ENCODE results near the gene TADA3. TPM values are rescaled to one million over a fixed set of nuclear protein-coding genes. Genes with fewer than 3 reads are reported as not detected.
A peak's percentile ranks its signal among the peaks of the same experiment; 100 is the strongest.

The TADA3 gene
- total and polyA plus RNA-seq, 2 of the 4 experiments (the other 2 are of a cell fraction): 68.0 to 83.0 TPM

DNA sequence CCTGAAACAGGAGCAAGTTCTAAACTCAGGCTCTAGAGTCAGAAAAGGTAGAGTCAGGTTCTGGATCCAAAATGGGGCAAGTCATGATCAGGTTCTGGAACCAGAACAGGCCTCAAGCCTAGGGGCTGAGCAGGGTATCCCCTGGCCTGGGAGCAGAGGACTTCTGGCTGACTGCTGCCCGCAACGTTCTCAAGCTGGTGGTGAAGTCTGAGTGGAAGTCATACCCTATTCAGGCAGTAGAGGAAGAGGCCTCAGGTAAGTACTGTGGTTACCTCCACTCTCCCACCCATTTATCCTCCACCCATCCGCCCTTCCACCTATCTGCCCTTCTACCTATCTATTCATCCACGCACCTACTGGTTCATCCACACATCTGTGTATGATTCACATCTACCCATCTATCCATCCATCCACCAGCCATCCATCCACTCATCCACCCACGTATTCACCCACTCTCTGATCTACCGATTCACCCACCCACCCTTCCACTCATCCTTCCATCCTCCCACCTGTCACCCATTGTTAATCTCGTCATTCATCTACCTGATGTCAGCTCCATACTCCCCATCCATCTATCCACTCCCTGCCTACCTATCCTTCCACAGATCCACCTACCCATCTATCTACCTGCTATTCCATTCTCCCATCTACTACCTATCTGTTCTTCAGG is 26.5 kb upstream of the TADA3 start:
- BruUV-seq (replicated peaks): no TSS peak
- DNase-seq (no peak), ATAC-seq (ENCODE audit: low read depth) (no peak)
- Histone ChIP-seq H3K27ac (ENCODE audit: insufficient read depth, low read length) (no peak overlapping the region), H2BK15ac (ENCODE audit: low read depth, low read length) (no peak overlapping the region), H2BK20ac (ENCODE audit: low read depth, low read length) (no peak overlapping the region), H3K14ac (replicated peaks; ENCODE audit: low read depth, low read length) (no peak overlapping the region), H2AFZ (replicated peaks; ENCODE audit: low read length, poor library complexity) (no peak overlapping the region), H3K9me1 (ENCODE audit: insufficient read depth, low read length) (peaks cover 11% of the 10 kb centered on the region), H2AK5ac (ENCODE audit: low read depth, low read length) (no peak overlapping the region), H4K20me1 (ENCODE audit: insufficient read depth, low read length) (no peaks in the 10 kb centered on the region; the same call in 1 of the 2 replicates), H4K8ac (ENCODE audit: low read depth in 2 of 2, low read length in 2 of 2) (no peak overlapping the region), H2BK120ac (ENCODE audit: low read depth, low read length) (no peak overlapping the region), H3K23ac (ENCODE audit: low read depth, low read length) (no peak overlapping the region), H3K4me3 (ENCODE audit: insufficient read depth, low read depth, low read length) (no peak overlapping the region), H3K18ac (ENCODE audit: low read depth, low read length) (no peak overlapping the region), H2AK9ac (replicated peaks; ENCODE audit: low read depth, low read length, poor library complexity) (peak overlapping the region; percentile 55), H3K56ac (ENCODE audit: extremely low read depth, insufficient read depth, low read length) (no peak overlapping the region), H3K4me2 (ENCODE audit: low read depth, low read length) (no peak overlapping the region), H4K91ac (ENCODE audit: insufficient read depth, low read depth, low read length) (no peak overlapping the region), H4K5ac (ENCODE audit: low read depth, low read length) (no peak overlapping the region), H3K79me1 (ENCODE audit: low read depth in 1 of 2, low read length in 2 of 2) (no peaks in the 10 kb centered on the region), H3K27me3 (ENCODE audit: control insufficient read depth, insufficient read depth, low read length) (no peaks in the 10 kb centered on the region), H3K4me1 (ENCODE audit: control insufficient read depth, insufficient read depth, low read length) (no peaks in the 10 kb centered on the region), H3K9ac (ENCODE audit: low read depth, low read length) (no peak overlapping the region), H3K36me3 (ENCODE audit: control insufficient read depth, insufficient read depth, low read length) (peaks cover 4% of the 10 kb centered on the region), H3K4ac (ENCODE audit: low read depth, low read length) (no peak overlapping the region), H2BK5ac (ENCODE audit: low read depth, low read length, poor library complexity, severe bottlenecking) (no peak overlapping the region), H3K9me3 (ENCODE audit: control insufficient read depth, insufficient read depth, low read length) (no peaks in the 10 kb centered on the region)
- ChIA-PET CTCF (no interaction called here), POLR2A (ENCODE audit: unreplicated experiment) (no interaction called here)
- dilution Hi-C loops (cut with HindIII; ENCODE audit: low sequenced_read_pairs, unreplicated experiment) (no loop called here), in situ Hi-C loops (cut with MboI; ENCODE audit: low sequenced_read_pairs) (no loop called here), intact Hi-C loops (cut with micrococcal nuclease) (no loop called here)
- WGBS, 2 experiments (ENCODE audit: extremely low coverage in 2 of 2, insufficient read length in 1 of 2): 92% methylated on average over 3 of the region's 7 CpGs; no CpG with 5 or more reads in 1 of the 2 experiments
- TF ChIP-seq MAZ (IDR thresholded peaks at IDR 0.05; ENCODE audit: borderline replicate concordance, low read depth, low read length) (no peak), RFX5 (IDR thresholded peaks at IDR 0.05; ENCODE audit: low read depth, low read length) (no peak), BHLHE40 (IDR thresholded peaks at IDR 0.05; ENCODE audit: low read depth, low read length) (no peak), MXI1 (IDR thresholded peaks at IDR 0.05; ENCODE audit: borderline replicate concordance, low read depth, low read length) (no peak)
- TF ChIP-seq, protein P1, sequence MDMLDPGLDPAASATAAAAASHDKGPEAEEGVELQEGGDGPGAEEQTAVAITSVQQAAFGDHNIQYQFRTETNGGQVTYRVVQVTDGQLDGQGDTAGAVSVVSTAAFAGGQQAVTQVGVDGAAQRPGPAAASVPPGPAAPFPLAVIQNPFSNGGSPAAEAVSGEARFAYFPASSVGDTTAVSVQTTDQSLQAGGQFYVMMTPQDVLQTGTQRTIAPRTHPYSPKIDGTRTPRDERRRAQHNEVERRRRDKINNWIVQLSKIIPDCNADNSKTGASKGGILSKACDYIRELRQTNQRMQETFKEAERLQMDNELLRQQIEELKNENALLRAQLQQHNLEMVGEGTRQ (IDR thresholded peaks at IDR 0.05; ENCODE audit: low read depth, low read length): no peak
- TF ChIP-seq, protein P2, sequence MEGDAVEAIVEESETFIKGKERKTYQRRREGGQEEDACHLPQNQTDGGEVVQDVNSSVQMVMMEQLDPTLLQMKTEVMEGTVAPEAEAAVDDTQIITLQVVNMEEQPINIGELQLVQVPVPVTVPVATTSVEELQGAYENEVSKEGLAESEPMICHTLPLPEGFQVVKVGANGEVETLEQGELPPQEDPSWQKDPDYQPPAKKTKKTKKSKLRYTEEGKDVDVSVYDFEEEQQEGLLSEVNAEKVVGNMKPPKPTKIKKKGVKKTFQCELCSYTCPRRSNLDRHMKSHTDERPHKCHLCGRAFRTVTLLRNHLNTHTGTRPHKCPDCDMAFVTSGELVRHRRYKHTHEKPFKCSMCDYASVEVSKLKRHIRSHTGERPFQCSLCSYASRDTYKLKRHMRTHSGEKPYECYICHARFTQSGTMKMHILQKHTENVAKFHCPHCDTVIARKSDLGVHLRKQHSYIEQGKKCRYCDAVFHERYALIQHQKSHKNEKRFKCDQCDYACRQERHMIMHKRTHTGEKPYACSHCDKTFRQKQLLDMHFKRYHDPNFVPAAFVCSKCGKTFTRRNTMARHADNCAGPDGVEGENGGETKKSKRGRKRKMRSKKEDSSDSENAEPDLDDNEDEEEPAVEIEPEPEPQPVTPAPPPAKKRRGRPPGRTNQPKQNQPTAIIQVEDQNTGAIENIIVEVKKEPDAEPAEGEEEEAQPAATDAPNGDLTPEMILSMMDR (conservative IDR thresholded peaks at IDR 0.05; ENCODE audit: low read depth, low read length): no peak

All from IMR-90 (cell line).